Kidney epithelial cell (primary cell): ENCODE measurements around the gene CYP2A13. TPM values are rescaled to one million over a fixed set of nuclear protein-coding genes. Genes with fewer than 3 reads are reported as not detected.
"Not testable (repeated sequence)": the region's sequence is repeated elsewhere in the genome, so short reads cannot be mapped to it uniquely, and the experiment has no call there.

ENCODE experiments used
- DNase-seq: peaks from one replicate; pipeline ENCODE4 v3.0.0-alpha.2; 2010; ENCODE audit warnings: low read depth
- H3K27me3 ChIP-seq: 2 replicates; pipeline ENCODE4 v1.6.0; 2011; ENCODE audit warnings: low read length; ENCODE audit not compliant: control insufficient read depth, insufficient read depth
- H3K36me3 ChIP-seq: 2 replicates; pipeline ENCODE4 v1.5.1; 2011; ENCODE audit warnings: low read length; ENCODE audit not compliant: control insufficient read depth, insufficient read depth
- H3K4me3 ChIP-seq: 2 replicates; pipeline ENCODE4 v1.5.1; 2011; ENCODE audit warnings: low read depth, mild to moderate bottlenecking, control low read depth, low read length
- CTCF ChIP-seq: IDR thresholded peaks from 2 replicates; pipeline ENCODE4 v1.5.1; 2011; ENCODE audit warnings: mild to moderate bottlenecking, moderate library complexity, low read length, control low read depth, inconsistent platforms; ENCODE audit not compliant: insufficient read depth, poor library complexity, severe bottlenecking
- total RNA-seq: library from RNA; depleted of rRNA; stranded (reverse); fragments of >200 nt; gene quantifications from 2 replicates; pipeline ENCODE4 v1.2.3, GENCODE V29; 2015

Gene CYP2A13
- total RNA-seq, 1 donor from 2014 or later: not detected

GRCh38 chr19:41097302-41097701 is 9.1 kb downstream of the CYP2A13 start:
- no peaks in the 10 kb centered on the region for H3K36me3 ChIP-seq
- H3K4me3 ChIP-seq: no peak overlapping the region
- H3K27me3 ChIP-seq: no peaks in the 10 kb centered on the region
- DNase-seq: no peak
- no peak for TF ChIP-seq CTCF

- Histone ChIP-seq H3K4me3 (no peak overlapping the region), H3K27me3 (no peaks in the 10 kb centered on the region), H3K36me3 (no peaks in the 10 kb centered on the region)
- DNase-seq: no peak
- TF ChIP-seq CTCF: no peak
Measured at GRCh38 chr19:41098762-41099161, 10.5 kb downstream of the CYP2A13 start.

GRCh38 chr19:41102210-41102609 is 14.0 kb downstream of the CYP2A13 start:
- H3K36me3 ChIP-seq, H3K27me3 ChIP-seq, DNase-seq, H3K4me3 ChIP-seq: not testable (repeated sequence)

GRCh38 chr19:41106177-41106576 is 17.9 kb downstream of the CYP2A13 start:
- no peak for TF ChIP-seq CTCF
- no peak for DNase-seq
- Histone ChIP-seq H3K27me3 (no peaks in the 10 kb centered on the region), H3K36me3 (no peaks in the 10 kb centered on the region), H3K4me3 (no peak overlapping the region)

- H3K4me3 ChIP-seq: no peak overlapping the region
- no peak for DNase-seq
- H3K36me3 ChIP-seq: no peaks in the 10 kb centered on the region
- no peaks in the 10 kb centered on the region for H3K27me3 ChIP-seq
- no peak for TF ChIP-seq CTCF
Measured at GRCh38 chr19:41111296-41111695, 23.0 kb downstream of the CYP2A13 start.

GRCh38 chr19:41111750-41112295 is 23.6 kb downstream of the CYP2A13 start:
- TF ChIP-seq CTCF: no peak
- Histone ChIP-seq H3K4me3 (no peak overlapping the region), H3K36me3 (no peaks in the 10 kb centered on the region), H3K27me3 (no peaks in the 10 kb centered on the region)
- DNase-seq: no peak
